Naive B cell (primary cell): ENCODE data around the gene FGFBP1. TPM values are rescaled to one million over a fixed set of nuclear protein-coding genes. Genes with fewer than 3 reads are reported as not detected.

Experiments used
- ATAC-seq, 2 donors: fragments of 150-1000 bp; cut with Tn5 transposase; 2 replicates each; pipeline ENCODE4 v1.10.0; 2021; ENCODE audit warnings: low read depth in 2 of 2, mild to moderate bottlenecking in 2 of 2, moderate library complexity in 2 of 2
- DNase-seq: peaks from one replicate; pipeline ENCODE4 v3.0.0; 2022
- H3K27ac Mint-ChIP-seq, 6 donors: one replicate each; pipeline ENCODE4 v1.8.0; 2020 to 2022; ENCODE audit warnings: mild to moderate bottlenecking in 6 of 6, mixed read lengths in 6 of 6, moderate library complexity in 5 of 6, inconsistent platforms in 2 of 6
- H3K27me3 Mint-ChIP-seq, 3 donors: one replicate each; pipeline ENCODE4 v1.8.0; 2021 to 2022; ENCODE audit warnings: mixed read lengths in 3 of 3, mild to moderate bottlenecking in 1 of 3
- H3K36me3 Mint-ChIP-seq, 2 donors: one replicate each; pipeline ENCODE4 v1.8.0; 2020 to 2022; ENCODE audit warnings: mixed read lengths in 2 of 2, inconsistent platforms in 1 of 2, mild to moderate bottlenecking in 1 of 2
- H3K4me1 Mint-ChIP-seq, 3 donors: one replicate each; pipeline ENCODE4 v1.8.0; 2020 to 2022; ENCODE audit warnings: mixed read lengths in 3 of 3, inconsistent platforms in 1 of 3, mild to moderate bottlenecking in 1 of 3, moderate library complexity in 1 of 3
- H3K4me3 Mint-ChIP-seq, 8 donors: one replicate each; pipeline ENCODE4 v1.8.0; 2020 to 2022; ENCODE audit warnings: mild to moderate bottlenecking in 8 of 8, mixed read lengths in 8 of 8, moderate library complexity in 8 of 8, inconsistent platforms in 2 of 8
- H3K9me3 Mint-ChIP-seq, 7 donors: one replicate each; pipeline ENCODE4 v1.8.0; 2020 to 2022; ENCODE audit warnings: mixed read lengths in 7 of 7, mild to moderate bottlenecking in 5 of 7, inconsistent platforms in 2 of 7, moderate library complexity in 1 of 7
- polyA plus RNA-seq, 6 donors: library from polyadenylated mRNA; unstranded; fragments of 300-500 nt; fragmentation: Illumina TruSeq; gene quantifications; one replicate each; pipeline ENCODE4 v1.2.3, GENCODE V29; 2021; ENCODE audit warnings: low read depth in 6 of 6

Gene FGFBP1
- polyA plus RNA-seq, 6 donors from 2014 or later, result not detected

DNA sequence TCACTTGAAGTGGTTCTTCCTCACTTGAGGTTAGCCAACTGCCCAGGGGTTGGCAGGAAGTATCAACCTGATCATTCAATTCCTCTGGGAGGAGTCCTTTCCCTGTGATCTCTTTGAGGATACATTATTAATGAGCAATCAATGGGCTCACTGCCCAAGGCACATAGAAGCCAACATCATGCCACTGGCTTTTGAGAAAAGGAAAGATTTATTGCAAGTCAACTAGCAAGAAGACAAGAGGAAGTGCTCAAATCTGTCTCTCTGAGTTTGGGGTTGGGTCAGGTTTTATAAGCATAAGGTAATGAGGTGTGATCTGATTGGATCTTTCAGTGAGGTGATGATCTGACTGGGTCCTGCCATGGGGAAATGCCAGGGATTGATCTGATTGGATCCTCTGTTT is 39.6 kb downstream of the FGFBP1 start:
- Mint-ChIP-seq H3K36me3 (no peaks in the 10 kb centered on the region), H3K27me3 (peaks cover 20 to 24% (median 24%) of the 10 kb centered on the region in 3 donors), H3K9me3 (peaks cover 0 to 4% (median 0%) of the 10 kb centered on the region in 7 donors), H3K4me1 (peaks cover 0 to 8% (median 2%) of the 10 kb centered on the region in 3 donors), H3K27ac (no peak overlapping the region), H3K4me3 (peak overlapping the region in 1 of 8 donors; percentile 32)
- DNase-seq (no peak), ATAC-seq (no peak)

DNA sequence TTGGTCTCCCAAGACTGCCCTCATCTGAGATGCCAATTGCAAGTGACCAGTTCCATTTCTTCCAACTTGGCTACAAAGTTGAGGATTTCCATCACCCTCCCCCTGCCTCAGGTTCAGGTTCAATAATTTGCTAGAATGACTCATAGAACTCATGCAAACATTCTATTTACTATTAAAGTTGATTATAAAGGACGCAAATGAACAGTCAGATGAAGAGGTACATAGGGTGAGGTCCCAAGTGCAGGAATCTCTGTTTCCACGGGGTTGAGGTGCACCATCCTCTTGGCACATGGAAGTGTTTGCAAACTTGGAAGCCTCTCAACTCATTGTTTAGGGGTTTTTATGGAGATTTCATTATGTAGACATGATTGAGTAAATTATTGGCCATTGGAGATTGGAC is 41.0 kb downstream of the FGFBP1 start:
- ATAC-seq (no peak), DNase-seq (no peak)
- H3K27me3 Mint-ChIP-seq, result peaks cover 20 to 24% (median 20%) of the 10 kb centered on the region in 3 donors
- H3K9me3 Mint-ChIP-seq, result peaks cover 0 to 4% (median 0%) of the 10 kb centered on the region in 7 donors
- H3K4me1 Mint-ChIP-seq, result peaks cover 0 to 8% (median 2%) of the 10 kb centered on the region in 3 donors
- H3K36me3 Mint-ChIP-seq, result no peaks in the 10 kb centered on the region
- H3K27ac Mint-ChIP-seq, result no peak overlapping the region
- no peak overlapping the region for H3K4me3 Mint-ChIP-seq

DNA sequence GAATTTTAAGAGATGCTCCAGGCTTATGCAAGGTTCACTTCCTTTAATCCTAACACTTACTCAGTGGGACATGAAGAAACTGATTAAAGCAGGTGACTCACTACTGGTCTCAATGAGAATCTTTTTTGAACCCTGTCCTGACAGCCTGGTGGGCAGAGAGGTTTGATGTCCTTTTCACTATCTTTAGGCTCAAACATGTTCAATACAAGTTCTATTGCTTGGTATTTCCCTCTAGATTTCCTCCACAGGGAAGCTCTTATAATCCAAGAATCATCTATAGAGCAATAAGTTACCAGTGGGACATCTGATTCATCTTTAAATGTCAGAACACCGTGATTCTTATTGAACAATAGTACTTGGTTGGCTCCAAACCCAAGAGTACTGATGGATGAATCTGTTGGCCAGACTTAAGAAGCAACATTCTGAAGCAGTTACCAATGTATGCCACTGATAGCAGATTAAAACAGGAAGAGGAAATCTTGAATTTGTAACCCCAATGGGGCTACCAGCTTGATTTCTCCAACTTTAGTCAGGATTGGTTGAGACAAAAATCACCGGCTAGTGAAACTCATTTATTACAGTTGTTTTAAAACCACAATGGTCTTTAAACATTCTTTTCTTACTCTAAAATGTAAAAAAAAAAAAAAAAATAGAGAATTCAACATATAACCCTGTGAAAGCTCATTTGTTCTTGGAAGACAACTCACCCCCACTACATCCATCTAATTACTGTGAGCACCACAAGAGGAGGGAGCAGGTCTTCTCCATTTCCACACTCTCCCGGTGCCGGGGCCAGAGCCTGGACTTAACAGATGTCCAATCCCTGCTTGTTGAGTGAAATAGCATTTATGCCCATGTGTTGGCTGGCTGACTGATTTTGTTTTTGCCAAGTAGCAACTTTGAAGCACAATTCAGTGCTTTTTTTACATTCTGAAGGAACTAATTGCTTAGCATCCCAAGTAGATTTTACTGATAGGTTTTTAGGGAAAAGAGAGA is 43.3 kb downstream of the FGFBP1 start:
- peaks cover 15 to 18% (median 18%) of the 10 kb centered on the region in 3 donors for H3K4me1 Mint-ChIP-seq
- H3K27ac Mint-ChIP-seq, result no peak overlapping the region
- no peak overlapping the region for H3K4me3 Mint-ChIP-seq
- peaks cover 11 to 20% (median 14%) of the 10 kb centered on the region in 3 donors for H3K27me3 Mint-ChIP-seq
- ATAC-seq (no peak), DNase-seq (no peak)
- H3K9me3 Mint-ChIP-seq, result peaks cover 0 to 4% (median 0%) of the 10 kb centered on the region in 7 donors
- no peaks in the 10 kb centered on the region for H3K36me3 Mint-ChIP-seq

DNA sequence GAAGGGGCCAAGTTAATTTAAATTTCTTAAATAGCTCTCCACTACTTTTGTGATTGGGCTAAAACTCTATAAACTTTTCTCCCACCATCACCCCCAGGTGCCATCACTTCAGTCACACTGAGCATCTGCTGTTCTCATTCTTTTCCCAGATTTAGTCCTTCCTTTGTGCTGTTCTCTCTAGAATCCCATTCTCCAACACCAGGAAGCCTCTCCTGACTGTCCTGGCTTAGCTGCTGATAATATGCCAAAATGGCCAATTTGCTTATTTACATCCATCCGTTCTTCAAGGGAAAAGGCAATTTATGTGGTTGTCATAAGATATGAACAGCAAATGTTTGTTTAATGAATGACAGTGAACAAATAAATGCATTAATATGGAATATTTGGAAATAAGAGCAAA is 44.1 kb downstream of the FGFBP1 start:
- Mint-ChIP-seq H3K27ac (no peak overlapping the region), H3K9me3 (peaks cover 0 to 4% (median 0%) of the 10 kb centered on the region in 7 donors), H3K4me3 (no peak overlapping the region), H3K36me3 (no peaks in the 10 kb centered on the region), H3K4me1 (peaks cover 15 to 21% (median 21%) of the 10 kb centered on the region in 3 donors), H3K27me3 (peaks cover 5 to 16% (median 14%) of the 10 kb centered on the region in 3 donors)
- DNase-seq (no peak), ATAC-seq (no peak)

DNA sequence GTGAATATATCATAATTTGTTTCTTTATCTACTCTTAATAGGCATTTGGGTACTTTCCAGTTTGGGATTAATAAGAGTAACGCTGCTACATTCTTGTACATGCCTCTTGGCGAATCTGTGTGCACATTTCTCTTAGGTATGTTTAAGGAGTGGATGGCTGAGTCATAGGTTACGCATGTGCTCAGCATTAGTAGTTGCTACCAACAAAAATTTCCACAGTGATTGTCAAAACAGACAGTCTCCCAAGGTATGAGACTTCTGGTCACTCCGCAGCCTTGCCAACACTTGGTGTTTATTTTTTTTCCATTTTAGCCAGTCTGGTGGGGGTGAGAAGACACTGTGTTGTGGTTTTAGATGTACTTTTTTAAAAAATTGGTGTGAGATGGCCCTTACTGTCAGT is 44.6 kb downstream of the FGFBP1 start:
- Mint-ChIP-seq H3K4me3 (no peak overlapping the region), H3K27me3 (peaks cover 2 to 12% (median 10%) of the 10 kb centered on the region in 3 donors), H3K36me3 (no peaks in the 10 kb centered on the region), H3K27ac (no peak overlapping the region), H3K9me3 (peaks cover 0 to 4% (median 0%) of the 10 kb centered on the region in 7 donors), H3K4me1 (peaks cover 15 to 21% (median 21%) of the 10 kb centered on the region in 3 donors)
- ATAC-seq (no peak), DNase-seq (no peak)

DNA sequence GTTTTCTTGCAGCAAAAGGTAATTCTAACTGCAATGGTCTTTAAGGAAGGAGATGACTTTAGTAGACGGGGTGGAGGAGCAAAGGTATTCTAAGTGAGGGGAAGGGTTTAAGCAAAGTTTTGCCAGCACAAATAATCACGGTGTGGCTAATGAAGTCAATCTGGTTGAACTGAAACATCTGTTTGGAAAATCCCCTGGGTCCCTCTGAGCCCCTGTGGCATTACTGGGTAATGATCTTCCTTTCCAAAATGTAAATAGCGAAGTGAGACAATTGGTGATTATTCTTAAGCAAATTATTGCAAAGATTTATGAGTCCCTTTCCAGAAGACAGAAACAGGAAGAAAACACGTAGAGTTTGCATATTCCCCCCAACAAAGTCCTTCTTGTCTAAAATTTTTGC is 47.2 kb downstream of the FGFBP1 start:
- Mint-ChIP-seq H3K36me3 (no peaks in the 10 kb centered on the region), H3K27ac (no peak overlapping the region), H3K27me3 (no peaks in the 10 kb centered on the region), H3K9me3 (peaks cover 0 to 2% (median 0%) of the 10 kb centered on the region in 7 donors), H3K4me1 (peaks cover 15 to 21% (median 21%) of the 10 kb centered on the region in 3 donors), H3K4me3 (peak overlapping the region in 2 of 8 donors; percentile 8 to 51)
- DNase-seq (no peak), ATAC-seq (peak; percentile 67 to 69)

DNA sequence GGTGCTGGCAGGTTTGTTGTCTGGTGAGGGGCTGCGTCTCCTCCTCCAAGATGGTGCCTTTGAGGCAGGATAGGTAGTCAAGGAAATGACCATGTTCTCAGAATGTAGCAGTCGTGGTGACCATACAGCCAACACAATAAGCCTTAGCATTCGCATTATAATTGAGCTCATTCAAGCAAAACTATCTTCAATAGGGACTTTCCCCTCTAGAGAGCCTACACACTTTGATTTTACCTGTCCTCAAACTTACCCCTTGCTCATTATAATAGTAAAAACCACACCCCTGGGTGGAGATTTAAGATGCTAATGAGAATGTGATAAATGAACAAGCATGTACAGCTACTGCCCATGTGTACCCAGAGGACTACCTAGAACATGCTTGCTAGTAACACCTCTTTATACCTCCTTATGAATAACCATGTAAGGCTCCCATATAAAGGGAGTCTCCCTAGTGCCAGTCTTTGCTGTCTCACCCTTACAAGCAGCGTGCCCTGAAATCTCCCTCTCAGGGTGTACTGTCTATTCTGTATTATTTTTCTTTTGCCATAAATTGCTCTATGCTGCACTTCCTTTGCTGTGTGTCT is 48.2 kb downstream of the FGFBP1 start:
- peak; percentile 59 to 68 for ATAC-seq
- H3K27ac Mint-ChIP-seq, result peak overlapping the region in 1 of 6 donors; percentile 15
- no peak for DNase-seq
- no peaks in the 10 kb centered on the region for H3K36me3 Mint-ChIP-seq
- H3K9me3 Mint-ChIP-seq, result peaks cover 0 to 2% (median 0%) of the 10 kb centered on the region in 7 donors
- H3K4me1 Mint-ChIP-seq, result peaks cover 15 to 21% (median 21%) of the 10 kb centered on the region in 3 donors
- H3K27me3 Mint-ChIP-seq, result no peaks in the 10 kb centered on the region
- no peak overlapping the region for H3K4me3 Mint-ChIP-seq

DNA sequence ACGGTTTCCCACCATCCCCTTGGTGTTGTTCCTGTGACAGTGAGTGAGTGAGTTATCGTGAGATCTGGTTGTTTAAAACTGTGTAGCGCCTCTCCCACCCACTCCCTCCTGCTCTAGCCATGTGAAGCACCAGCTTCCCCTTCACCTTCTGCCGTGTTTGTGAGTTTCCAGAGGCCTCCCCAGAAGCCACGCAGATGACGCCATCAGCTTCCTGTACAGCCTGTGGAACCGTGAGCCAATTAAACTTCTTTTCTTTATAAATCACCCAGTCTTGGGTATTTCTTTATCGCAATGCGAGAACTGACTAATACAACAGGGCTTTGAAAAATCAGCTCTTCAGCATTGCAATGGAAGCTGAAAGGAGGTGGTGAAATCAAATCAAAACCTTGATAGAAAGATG is 50.0 kb downstream of the FGFBP1 start:
- ATAC-seq (no peak), DNase-seq (no peak)
- no peak overlapping the region for H3K4me3 Mint-ChIP-seq
- no peaks in the 10 kb centered on the region for H3K27me3 Mint-ChIP-seq
- H3K27ac Mint-ChIP-seq, result no peak overlapping the region
- H3K4me1 Mint-ChIP-seq, result peaks cover 15 to 21% (median 21%) of the 10 kb centered on the region in 3 donors
- no peaks in the 10 kb centered on the region for H3K36me3 Mint-ChIP-seq
- peaks cover 0 to 2% (median 0%) of the 10 kb centered on the region in 7 donors for H3K9me3 Mint-ChIP-seq

Other genes with a start within 250 kb of the FGFBP1 start
- 1 to 10 TPM in 1 of 6 donors, under 1 TPM in 5; 0.29 to 2.4 (median 0.46) TPM for gene BST1, start 235.7 kb downstream of the FGFBP1 start, polyA plus RNA-seq
- 10 to 100 TPM; 12.8 to 33.8 (median 24.7) TPM for gene CD38, start 160.4 kb downstream of the FGFBP1 start, polyA plus RNA-seq
- gene FGFBP2, start 24.4 kb upstream of the FGFBP1 start, polyA plus RNA-seq, result 1 to 10 TPM in 4 of 6 donors, under 1 TPM in 2; 0.55 to 2.2 (median 1.6) TPM
- gene PROM1, start 145.3 kb upstream of the FGFBP1 start, polyA plus RNA-seq, result not detected